HG03280 (cell line): Measurements from ENCODE around the gene ABCA4.

ENCODE experiments used
- ATAC-seq: cut with Tn5 transposase; IDR thresholded peaks from one replicate; pipeline ENCODE4 v1.9.1; 2021; ENCODE audit warnings: mild to moderate bottlenecking, moderate library complexity; ENCODE audit not compliant: unreplicated experiment

ABCA4 gene

GRCh38 chr1:94105581-94105952 is 15.4 kb downstream of the ABCA4 start:
- ATAC-seq: no peak

- ATAC-seq: no peak
These were observed 16.0 kb downstream of the ABCA4 start for GRCh38 chr1:94104776-94105580.

GRCh38 chr1:94104127-94104684 is 16.7 kb downstream of the ABCA4 start:
- ATAC-seq: no peak

GRCh38 chr1:94103608-94104007 is 17.3 kb downstream of the ABCA4 start:
- no peak for ATAC-seq

GRCh38 chr1:94101613-94102525 is 19.1 kb downstream of the ABCA4 start:
- no peak for ATAC-seq

GRCh38 chr1:94100785-94101612 is 19.9 kb downstream of the ABCA4 start:
- ATAC-seq: no peak

- ATAC-seq: no peak
These were observed 20.7 kb downstream of the ABCA4 start for GRCh38 chr1:94100129-94100784.

- no peak for ATAC-seq
These were observed 21.6 kb downstream of the ABCA4 start for GRCh38 chr1:94099303-94099702.

- ATAC-seq: no peak
These were observed 22.3 kb downstream of the ABCA4 start for GRCh38 chr1:94098585-94099111.

GRCh38 chr1:94096797-94097549 is 24.0 kb downstream of the ABCA4 start:
- no peak for ATAC-seq

- ATAC-seq: no peak
These were observed 25.0 kb downstream of the ABCA4 start for GRCh38 chr1:94095744-94096469.

GRCh38 chr1:94095112-94095637 is 25.8 kb downstream of the ABCA4 start:
- ATAC-seq: no peak

- ATAC-seq: no peak
These were observed 26.4 kb downstream of the ABCA4 start for GRCh38 chr1:94094469-94095111.

- no peak for ATAC-seq
These were observed 27.0 kb downstream of the ABCA4 start for GRCh38 chr1:94093996-94094395.

GRCh38 chr1:94093396-94093795 is 27.6 kb downstream of the ABCA4 start:
- ATAC-seq: no peak

- no peak for ATAC-seq
These were observed 28.7 kb downstream of the ABCA4 start for GRCh38 chr1:94092210-94092613.

GRCh38 chr1:94090761-94091160 is 30.2 kb downstream of the ABCA4 start:
- no peak for ATAC-seq

GRCh38 chr1:94087193-94087592 is 33.8 kb downstream of the ABCA4 start:
- no peak for ATAC-seq
